Stimulated activated CD4-positive, alpha-beta T cell treated with anti-CD3 and anti-CD28 coated beads, Interleukin-1b, Interleukin-23, amount 100 ng/mL, for 4 hours (primary cell): Measurements from ENCODE around the gene LPGAT1.
A peak's percentile ranks its signal among the peaks of the same experiment; 100 is the strongest.

Experiments
- DNase-seq, 2 donors: peaks; one replicate each; pipeline ENCODE4 v3.0.0-alpha.2; 2020; ENCODE audit warnings: low read depth in 2 of 2

Gene LPGAT1

GRCh38 chr1:211762206-211762605, 68.4 kb downstream of the LPGAT1 start:
- no peak for DNase-seq

- no peak for DNase-seq
These were observed 69.2 kb downstream of the LPGAT1 start for GRCh38 chr1:211761400-211761799.

DNA sequence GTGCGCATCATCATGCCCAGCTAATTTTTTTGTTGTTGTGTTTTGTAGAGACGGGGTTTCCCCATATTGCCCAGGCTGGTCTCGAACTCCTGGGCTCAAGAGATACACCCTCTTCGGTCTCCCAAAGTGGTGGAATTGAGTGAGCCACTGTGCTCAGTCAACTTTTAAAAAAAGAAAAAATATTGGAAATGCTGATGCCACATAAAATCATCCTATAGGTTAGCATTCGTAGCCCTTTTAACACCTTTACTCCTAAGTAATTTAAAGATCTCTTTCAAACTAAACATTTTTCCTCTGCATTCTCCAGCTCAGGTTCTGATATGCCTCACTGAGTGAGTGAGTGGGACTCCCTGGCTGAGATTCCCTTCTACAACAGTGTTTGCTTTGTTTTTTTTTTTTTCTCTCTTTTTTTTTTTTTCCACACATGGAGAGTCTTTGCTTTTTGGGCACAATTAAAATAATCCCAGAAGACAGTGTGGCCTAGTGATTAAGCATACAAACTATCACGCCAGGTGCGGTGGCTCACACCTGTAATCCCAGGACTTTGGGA, 74.0 kb downstream of the LPGAT1 start:
- DNase-seq, result no peak

DNA sequence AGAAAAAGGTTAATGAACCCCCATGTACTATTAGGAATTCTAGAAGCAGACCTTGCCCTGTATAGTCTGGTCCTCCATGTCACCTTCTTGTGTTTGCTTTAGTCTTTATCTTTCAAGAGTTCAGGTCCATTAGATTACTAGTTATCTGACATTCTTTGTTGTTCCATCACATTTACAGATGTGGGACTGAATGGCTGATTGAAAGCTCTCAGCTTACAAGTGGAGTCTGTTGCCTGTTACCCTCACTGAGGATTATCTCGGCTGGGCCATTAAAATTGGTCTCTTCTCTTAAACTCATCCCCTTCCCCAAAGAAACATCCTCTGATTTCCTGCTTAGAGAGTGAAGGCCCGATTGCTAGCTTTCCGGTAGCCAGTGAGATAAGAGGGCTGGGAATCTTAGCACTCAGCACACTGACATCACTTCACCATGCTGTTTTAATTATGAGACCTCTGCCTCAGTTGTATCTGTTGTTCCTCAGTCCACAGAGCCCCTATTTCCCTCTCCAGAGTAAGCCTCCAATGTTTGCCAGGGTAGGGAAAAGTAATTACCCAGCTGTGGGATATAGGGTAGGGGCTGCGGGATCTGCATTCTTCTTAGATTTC, 76.8 kb downstream of the LPGAT1 start:
- no peak for DNase-seq

DNA sequence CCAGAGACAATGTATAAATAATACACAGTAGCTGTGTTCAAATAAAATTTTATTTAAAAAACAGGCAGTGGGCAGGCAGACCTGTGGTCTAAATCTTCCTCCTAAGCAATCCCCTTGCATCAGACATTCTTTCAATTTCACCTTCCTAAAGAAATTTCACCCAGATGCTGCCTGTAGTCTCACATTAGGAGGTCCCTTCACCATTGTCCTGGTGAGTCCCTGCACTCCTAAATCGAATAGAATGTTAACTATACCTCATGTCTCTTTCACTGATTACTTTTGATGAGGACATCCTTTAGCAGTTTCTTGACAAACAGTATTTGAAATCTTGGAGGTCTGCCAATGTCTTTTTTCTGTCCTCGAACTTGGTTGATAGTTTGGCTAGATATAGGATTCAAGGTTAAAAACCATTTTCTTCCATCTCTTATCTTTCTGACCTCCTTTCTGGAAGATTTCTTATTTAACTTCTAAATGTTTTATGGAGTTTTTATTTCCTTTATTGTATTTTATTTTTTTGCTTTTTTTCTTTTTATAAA, 77.5 kb downstream of the LPGAT1 start:
- DNase-seq, result no peak

- DNase-seq, result no peak
These were observed 78.2 kb downstream of the LPGAT1 start for GRCh38 chr1:211752317-211752716.

DNA sequence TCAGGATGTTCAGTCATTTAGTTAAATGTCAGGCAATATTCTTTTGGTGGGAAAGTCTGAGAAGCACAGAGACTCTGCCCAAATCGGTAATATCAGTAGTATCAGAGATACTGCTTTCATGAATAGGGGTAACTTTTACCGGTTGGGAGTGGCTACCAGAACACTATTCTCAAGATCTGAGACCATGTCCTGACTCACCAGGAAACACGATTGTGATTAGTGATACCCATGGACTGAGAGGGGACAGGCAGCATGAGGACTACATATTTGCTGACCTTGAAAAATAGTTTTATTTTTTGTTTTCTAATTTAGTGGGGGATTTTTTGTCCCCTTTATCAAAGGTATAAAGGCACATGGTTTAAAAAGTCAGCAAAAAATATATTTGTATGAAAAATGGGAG, 79.1 kb downstream of the LPGAT1 start:
- DNase-seq, result no peak

DNA sequence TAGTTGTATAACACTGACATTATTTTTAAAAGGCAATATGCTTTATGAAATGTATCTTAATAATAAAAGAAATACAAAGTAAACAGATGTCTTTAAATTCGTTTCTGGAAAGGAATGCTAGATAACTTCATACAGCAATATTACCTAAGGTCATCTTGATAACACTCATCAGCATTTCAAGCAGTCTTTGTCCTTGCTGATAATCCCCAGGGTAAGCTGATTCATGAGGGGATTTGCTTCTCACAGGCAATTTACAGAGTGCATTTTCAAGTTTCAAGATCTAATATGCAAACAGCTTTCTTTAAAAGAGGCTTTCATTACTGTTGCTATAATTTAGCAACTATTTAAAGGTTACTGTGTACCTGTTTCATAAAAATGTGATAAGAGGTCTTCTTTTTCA, 80.0 kb downstream of the LPGAT1 start:
- DNase-seq, result no peak

GRCh38 chr1:211749251-211749650, 81.3 kb downstream of the LPGAT1 start:
- DNase-seq, result no peak

- DNase-seq, result no peak
These were observed 81.8 kb downstream of the LPGAT1 start for GRCh38 chr1:211748810-211749209.

GRCh38 chr1:211742889-211743529, 87.6 kb downstream of the LPGAT1 start:
- no peak for DNase-seq

GRCh38 chr1:211742272-211742671, 88.3 kb downstream of the LPGAT1 start:
- DNase-seq, result no peak

DNA sequence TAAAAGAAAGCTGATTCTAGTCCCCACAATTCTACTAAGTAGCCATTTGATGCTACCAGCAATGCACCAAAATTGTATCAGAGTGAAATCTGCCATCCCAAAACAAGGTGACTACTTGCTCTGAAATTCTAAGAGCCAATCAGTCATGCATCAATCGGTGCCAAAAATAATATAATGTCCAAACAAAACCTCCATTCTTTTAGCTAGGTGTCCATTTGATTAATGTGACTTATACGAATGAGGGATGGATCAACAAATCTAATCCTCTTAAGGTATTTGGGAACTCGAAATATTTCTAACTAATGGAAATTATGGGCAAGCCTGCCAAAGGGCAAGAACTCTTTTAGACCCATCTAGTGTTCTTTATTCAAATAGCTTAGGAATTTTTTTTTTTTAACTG, 88.8 kb downstream of the LPGAT1 start:
- no peak for DNase-seq

DNA sequence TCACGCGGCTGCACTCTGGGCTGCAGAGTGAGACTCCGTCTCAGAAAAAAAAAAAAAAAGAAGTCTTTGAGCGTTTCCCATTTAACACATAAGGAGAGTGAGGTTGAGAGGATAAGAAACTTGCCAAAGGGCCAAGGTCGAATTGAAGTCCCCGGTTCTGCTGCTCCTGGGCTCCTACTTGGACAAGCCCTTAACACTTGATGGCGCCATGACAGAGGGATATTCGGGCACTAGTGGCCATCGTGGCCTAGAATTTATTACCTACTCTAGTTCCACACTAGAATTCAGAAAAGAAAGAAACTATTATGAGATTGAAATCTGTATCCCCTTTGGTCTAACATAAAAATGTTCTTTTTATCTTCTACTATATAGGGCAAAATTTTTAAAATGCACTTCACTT, 89.4 kb downstream of the LPGAT1 start:
- DNase-seq, result no peak

GRCh38 chr1:211739671-211740411, 90.7 kb downstream of the LPGAT1 start:
- DNase-seq, result no peak

DNA sequence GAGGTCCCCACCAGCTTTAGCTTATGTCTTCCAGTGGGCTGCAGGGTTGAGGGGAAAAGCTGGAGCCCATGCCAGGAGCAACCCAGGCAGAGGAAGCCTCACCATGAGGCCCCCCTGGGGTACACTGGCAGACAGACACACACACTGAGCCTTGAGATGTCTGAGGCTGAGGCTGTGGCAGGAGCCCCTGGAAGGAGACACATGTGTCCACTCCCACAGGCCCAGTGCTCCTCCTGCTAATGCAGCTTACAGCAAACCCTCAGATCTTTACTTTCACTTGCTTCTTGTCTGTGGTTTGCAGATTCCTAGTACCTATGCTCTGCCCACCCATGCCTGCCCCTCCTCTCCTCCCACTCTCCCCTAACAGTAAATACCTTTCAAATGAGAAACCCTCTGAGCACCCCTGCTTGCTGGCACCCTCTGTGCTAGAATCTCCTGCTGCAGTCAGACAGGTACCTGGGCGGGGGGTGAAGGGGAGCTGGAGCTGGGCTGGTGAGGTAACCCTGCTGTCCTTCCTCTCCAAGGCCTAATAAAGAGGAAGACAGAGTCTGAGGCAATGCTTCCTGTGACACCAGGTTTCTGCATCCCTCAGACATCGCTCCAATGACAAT, 91.8 kb downstream of the LPGAT1 start:
- peak in 1 of 2 donors; percentile 3 for DNase-seq

DNA sequence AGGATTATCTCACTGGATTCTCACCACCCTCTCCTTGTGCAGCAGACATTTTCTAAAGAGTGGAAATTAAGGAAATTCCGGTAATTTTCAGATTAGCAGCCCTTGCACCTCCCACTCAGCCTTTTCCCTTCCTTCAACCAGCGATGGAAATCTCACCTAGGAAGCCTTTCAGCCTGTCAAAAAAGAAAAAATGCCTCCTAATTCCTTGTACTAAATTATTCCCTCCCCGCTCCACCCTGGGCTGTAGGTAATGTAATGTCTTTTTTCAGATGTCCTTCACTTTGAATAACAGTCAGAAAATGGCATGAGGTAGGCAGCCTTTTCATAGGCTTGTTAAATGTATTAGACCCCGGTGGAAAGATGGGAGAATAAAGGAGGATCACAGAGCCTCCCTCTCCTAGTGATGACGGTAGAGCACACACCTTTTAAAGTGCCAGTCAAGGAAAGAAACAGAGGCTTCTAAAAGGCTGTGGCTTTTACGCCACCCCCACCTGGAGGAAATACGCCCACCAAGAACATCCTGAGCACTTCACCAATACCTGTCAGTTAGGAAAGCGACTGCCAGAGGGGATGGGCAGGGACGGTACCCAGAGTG, 92.4 kb downstream of the LPGAT1 start:
- no peak for DNase-seq

DNA sequence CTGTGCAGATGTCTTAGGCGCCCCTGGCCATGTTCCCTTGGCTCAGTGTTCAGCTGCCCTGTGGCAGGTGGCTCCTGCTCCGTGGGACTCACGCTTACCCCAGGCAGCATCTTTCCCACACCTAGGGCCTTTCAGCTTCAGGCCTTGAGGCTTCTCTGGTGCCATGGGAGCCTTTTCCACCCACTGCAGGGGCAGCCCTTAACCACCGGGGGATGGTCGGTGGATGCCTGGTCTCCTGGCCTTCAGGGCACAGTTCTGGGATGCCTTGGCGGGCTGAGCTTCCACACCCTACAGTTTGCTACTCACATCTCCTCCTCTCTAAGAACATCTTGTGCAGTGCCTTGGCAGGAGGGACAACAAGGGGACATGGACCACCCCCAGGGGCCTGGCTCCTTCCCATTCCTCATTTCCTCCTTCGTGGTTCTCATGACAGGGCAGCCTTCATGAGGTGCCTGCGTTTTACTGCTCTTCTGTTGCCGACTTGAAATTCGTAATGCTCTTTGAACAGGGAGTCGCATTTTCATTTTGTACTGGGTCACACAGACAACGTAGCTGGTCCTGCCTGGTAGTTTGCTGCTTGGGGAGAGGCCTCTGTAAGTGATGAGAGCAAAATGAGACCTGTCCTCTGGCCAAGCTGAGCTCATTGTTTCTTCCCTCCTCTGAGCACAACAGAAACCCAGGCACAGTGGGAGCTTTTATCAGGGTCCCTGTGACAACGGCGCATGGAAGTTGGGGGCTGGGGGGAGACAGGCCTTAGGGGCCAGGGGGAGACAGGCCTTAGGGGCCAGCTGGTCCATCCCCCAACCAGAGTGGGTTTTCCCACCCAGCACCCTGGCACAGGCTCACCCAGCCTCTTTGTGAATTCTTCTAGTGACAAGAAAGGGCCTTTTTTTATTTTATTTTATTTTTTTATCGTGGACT, 93.2 kb downstream of the LPGAT1 start:
- no peak for DNase-seq

DNA sequence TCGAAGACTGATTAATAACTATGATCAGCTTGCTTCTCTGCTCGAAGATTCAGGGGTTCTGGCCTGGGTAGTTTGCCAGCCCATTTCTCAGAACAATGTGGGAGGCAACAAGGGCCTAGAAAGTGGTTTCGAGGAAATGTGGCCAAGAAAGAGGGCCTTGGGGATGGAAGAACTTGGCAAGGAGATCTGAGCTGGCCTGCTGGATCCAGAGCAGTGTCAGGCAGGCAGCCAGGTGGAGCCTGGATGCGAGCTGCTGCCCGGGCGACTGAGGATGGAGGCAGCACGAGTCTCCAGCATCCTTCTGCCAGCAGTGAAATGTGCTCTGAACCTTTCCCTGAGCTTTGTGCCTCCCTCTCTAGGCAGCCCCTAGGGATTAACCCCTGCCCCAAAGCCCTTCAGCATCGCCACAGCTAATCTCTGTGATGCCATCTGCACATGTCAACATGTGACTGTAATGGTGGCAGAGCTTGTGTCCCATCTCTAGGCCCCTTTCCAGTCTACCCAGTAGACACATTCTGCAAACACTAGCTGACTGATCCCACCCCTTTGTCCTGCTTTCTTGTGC, 94.1 kb downstream of the LPGAT1 start:
- no peak for DNase-seq
